Loucy (cell line): ENCODE results near the gene PCGF1.

Source experiments
- EZH2phosphoT487 ChIP-seq: fragments of 200-600 bp; IDR thresholded peaks from 2 replicates; pipeline ENCODE4 v1.6.1; 2018; ENCODE audit warnings: antibody characterized with exemption, mild to moderate bottlenecking, moderate library complexity, borderline replicate concordance
- TF ChIP-seq, protein P1 (sequence below): fragments of 200-600 bp; sonication (generic); conservative IDR thresholded peaks from 2 replicates; pipeline ENCODE4 v1.5.1; 2014; ENCODE audit warnings: mild to moderate bottlenecking, antibody characterized with exemption, low read length

- TF ChIP-seq, protein P1, sequence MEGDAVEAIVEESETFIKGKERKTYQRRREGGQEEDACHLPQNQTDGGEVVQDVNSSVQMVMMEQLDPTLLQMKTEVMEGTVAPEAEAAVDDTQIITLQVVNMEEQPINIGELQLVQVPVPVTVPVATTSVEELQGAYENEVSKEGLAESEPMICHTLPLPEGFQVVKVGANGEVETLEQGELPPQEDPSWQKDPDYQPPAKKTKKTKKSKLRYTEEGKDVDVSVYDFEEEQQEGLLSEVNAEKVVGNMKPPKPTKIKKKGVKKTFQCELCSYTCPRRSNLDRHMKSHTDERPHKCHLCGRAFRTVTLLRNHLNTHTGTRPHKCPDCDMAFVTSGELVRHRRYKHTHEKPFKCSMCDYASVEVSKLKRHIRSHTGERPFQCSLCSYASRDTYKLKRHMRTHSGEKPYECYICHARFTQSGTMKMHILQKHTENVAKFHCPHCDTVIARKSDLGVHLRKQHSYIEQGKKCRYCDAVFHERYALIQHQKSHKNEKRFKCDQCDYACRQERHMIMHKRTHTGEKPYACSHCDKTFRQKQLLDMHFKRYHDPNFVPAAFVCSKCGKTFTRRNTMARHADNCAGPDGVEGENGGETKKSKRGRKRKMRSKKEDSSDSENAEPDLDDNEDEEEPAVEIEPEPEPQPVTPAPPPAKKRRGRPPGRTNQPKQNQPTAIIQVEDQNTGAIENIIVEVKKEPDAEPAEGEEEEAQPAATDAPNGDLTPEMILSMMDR = no peak
- TF ChIP-seq EZH2phosphoT487 = no peak
These were observed 6.9 kb downstream of the PCGF1 start for GRCh38 chr2:74500578-74500946.
